ENCODE data around the gene AURKB. TPM values are rescaled to one million over a fixed set of nuclear protein-coding genes. Genes with fewer than 3 reads are reported as not detected.
A peak's percentile ranks its signal among the peaks of the same experiment; 100 is the strongest.

AURKB gene
- total and polyA plus RNA-seq, 2 of the 13 experiments (the other 11 are each of a cell fraction or from before 2014, with no cell fraction given): 29.5 to 75.3 TPM

DNA sequence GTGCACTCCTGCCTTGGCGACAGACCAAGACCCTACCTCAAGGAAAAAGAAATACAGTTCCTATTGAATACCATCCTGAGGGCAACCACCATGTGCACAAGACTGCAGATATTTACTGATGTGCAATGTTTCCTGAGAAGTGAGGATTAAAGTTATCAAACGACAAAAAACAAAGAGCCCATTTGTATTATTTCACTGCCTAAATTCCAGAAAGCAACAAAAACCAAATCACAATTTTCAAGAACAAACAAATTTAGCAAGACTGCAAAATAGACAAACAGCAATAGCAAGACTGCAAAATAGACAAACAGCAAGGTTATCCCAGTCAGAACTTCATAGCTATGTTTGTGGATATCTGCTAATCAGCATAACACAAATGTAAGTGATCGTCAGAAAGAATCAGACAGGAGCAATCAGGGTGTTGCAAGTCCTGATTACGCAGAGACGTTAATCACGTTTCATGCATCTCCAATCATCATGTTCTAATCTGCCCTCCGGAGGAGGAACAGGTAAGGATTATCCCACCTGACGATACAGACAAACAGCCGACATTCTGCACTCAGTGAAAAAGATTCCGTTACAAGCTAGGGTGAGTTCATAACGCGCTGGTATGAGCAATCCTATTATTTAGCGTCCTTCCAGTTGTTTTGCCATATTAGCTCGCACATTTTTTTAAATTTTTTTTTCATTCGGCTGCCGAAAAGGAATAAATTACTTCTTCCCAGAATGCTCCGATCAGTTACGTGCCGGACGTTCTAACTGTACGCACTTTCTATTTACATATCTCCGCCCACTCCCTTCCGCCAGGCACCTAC, 37.1 kb downstream of the AURKB start (continued):
- TF ChIP-seq KLF6 (CRISPR knock-in tag; IDR thresholded peaks at IDR 0.05): peak; percentile 95
- TF ChIP-seq, protein P1, sequence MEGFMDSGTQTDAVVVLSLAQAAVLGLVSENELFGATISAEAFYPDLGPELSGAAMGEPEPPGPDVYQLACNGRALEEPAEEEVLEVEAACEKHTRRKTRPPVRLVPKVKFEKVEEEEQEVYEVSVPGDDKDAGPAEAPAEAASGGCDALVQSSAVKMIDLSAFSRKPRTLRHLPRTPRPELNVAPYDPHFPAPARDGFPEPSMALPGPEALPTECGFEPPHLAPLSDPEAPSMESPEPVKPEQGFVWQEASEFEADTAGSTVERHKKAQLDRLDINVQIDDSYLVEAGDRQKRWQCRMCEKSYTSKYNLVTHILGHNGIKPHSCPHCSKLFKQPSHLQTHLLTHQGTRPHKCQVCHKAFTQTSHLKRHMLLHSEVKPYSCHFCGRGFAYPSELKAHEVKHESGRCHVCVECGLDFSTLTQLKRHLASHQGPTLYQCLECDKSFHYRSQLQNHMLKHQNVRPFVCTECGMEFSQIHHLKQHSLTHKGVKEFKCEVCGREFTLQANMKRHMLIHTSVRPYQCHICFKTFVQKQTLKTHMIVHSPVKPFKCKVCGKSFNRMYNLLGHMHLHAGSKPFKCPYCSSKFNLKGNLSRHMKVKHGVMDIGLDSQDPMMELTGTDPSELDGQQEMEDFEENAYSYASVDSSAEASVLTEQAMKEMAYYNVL (CRISPR knock-in tag; IDR thresholded peaks at IDR 0.05; ENCODE audit: borderline replicate concordance): peak; percentile 87; the same call in 1 of the 2 replicates
- TF ChIP-seq ZNF263 (CRISPR knock-in tag; IDR thresholded peaks at IDR 0.05): peak; percentile 42; the same call in 1 of the 2 replicates
- TF ChIP-seq, protein P2, sequence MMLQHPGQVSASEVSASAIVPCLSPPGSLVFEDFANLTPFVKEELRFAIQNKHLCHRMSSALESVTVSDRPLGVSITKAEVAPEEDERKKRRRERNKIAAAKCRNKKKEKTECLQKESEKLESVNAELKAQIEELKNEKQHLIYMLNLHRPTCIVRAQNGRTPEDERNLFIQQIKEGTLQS (CRISPR knock-in tag; IDR thresholded peaks at IDR 0.05): peak; percentile 84
- TF ChIP-seq, protein P3, sequence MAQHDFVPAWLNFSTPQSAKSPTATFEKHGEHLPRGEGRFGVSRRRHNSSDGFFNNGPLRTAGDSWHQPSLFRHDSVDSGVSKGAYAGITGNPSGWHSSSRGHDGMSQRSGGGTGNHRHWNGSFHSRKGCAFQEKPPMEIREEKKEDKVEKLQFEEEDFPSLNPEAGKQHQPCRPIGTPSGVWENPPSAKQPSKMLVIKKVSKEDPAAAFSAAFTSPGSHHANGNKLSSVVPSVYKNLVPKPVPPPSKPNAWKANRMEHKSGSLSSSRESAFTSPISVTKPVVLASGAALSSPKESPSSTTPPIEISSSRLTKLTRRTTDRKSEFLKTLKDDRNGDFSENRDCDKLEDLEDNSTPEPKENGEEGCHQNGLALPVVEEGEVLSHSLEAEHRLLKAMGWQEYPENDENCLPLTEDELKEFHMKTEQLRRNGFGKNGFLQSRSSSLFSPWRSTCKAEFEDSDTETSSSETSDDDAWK (CRISPR knock-in tag; IDR thresholded peaks at IDR 0.05): no peak
- peak; percentile 94; the same call in 1 of the 2 replicates for TF ChIP-seq FLYWCH1 (CRISPR knock-in tag; IDR thresholded peaks at IDR 0.05)
- TF ChIP-seq, protein P4, sequence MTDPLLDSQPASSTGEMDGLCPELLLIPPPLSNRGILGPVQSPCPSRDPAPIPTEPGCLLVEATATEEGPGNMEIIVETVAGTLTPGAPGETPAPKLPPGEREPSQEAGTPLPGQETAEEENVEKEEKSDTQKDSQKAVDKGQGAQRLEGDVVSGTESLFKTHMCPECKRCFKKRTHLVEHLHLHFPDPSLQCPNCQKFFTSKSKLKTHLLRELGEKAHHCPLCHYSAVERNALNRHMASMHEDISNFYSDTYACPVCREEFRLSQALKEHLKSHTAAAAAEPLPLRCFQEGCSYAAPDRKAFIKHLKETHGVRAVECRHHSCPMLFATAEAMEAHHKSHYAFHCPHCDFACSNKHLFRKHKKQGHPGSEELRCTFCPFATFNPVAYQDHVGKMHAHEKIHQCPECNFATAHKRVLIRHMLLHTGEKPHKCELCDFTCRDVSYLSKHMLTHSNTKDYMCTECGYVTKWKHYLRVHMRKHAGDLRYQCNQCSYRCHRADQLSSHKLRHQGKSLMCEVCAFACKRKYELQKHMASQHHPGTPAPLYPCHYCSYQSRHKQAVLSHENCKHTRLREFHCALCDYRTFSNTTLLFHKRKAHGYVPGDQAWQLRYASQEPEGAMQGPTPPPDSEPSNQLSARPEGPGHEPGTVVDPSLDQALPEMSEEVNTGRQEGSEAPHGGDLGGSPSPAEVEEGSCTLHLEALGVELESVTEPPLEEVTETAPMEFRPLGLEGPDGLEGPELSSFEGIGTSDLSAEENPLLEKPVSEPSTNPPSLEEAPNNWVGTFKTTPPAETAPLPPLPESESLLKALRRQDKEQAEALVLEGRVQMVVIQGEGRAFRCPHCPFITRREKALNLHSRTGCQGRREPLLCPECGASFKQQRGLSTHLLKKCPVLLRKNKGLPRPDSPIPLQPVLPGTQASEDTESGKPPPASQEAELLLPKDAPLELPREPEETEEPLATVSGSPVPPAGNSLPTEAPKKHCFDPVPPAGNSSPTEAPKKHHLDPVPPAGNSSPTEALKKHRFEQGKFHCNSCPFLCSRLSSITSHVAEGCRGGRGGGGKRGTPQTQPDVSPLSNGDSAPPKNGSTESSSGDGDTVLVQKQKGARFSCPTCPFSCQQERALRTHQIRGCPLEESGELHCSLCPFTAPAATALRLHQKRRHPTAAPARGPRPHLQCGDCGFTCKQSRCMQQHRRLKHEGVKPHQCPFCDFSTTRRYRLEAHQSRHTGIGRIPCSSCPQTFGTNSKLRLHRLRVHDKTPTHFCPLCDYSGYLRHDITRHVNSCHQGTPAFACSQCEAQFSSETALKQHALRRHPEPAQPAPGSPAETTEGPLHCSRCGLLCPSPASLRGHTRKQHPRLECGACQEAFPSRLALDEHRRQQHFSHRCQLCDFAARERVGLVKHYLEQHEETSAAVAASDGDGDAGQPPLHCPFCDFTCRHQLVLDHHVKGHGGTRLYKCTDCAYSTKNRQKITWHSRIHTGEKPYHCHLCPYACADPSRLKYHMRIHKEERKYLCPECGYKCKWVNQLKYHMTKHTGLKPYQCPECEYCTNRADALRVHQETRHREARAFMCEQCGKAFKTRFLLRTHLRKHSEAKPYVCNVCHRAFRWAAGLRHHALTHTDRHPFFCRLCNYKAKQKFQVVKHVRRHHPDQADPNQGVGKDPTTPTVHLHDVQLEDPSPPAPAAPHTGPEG (CRISPR knock-in tag; IDR thresholded peaks at IDR 0.05): peak; percentile 84
- TF ChIP-seq ZNF724P (CRISPR knock-in tag; IDR thresholded peaks at IDR 0.05; ENCODE audit: borderline replicate concordance): peak; percentile 86; the same call in 1 of the 2 replicates
- peak; percentile 92; the same call in 1 of the 2 replicates for TF ChIP-seq ZNF124 (CRISPR knock-in tag; IDR thresholded peaks at IDR 0.05)
- peak; percentile 80 for TF ChIP-seq ZBTB21 (CRISPR knock-in tag; IDR thresholded peaks at IDR 0.05)
- peak; percentile 87 for TF ChIP-seq GATAD2A (CRISPR knock-in tag; IDR thresholded peaks at IDR 0.05)
- no peak for TF ChIP-seq ZNF644 (CRISPR knock-in tag; IDR thresholded peaks at IDR 0.05; ENCODE audit: low read depth)
- peak; percentile 100 for TF ChIP-seq CBX1 (IDR thresholded peaks at IDR 0.05; ENCODE audit: low read depth)
- TF ChIP-seq, protein P5, sequence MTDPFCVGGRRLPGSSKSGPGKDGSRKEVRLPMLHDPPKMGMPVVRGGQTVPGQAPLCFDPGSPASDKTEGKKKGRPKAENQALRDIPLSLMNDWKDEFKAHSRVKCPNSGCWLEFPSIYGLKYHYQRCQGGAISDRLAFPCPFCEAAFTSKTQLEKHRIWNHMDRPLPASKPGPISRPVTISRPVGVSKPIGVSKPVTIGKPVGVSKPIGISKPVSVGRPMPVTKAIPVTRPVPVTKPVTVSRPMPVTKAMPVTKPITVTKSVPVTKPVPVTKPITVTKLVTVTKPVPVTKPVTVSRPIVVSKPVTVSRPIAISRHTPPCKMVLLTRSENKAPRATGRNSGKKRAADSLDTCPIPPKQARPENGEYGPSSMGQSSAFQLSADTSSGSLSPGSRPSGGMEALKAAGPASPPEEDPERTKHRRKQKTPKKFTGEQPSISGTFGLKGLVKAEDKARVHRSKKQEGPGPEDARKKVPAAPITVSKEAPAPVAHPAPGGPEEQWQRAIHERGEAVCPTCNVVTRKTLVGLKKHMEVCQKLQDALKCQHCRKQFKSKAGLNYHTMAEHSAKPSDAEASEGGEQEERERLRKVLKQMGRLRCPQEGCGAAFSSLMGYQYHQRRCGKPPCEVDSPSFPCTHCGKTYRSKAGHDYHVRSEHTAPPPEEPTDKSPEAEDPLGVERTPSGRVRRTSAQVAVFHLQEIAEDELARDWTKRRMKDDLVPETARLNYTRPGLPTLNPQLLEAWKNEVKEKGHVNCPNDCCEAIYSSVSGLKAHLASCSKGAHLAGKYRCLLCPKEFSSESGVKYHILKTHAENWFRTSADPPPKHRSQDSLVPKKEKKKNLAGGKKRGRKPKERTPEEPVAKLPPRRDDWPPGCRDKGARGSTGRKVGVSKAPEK (CRISPR knock-in tag; IDR thresholded peaks at IDR 0.05; ENCODE audit: borderline replicate concordance): peak; percentile 92
- peak; percentile 91; the same call in 1 of the 2 replicates for TF ChIP-seq ZBTB1 (CRISPR knock-in tag; IDR thresholded peaks at IDR 0.05; ENCODE audit: borderline replicate concordance)
- no peak for TF ChIP-seq NFE2L1 (CRISPR knock-in tag; IDR thresholded peaks at IDR 0.05; ENCODE audit: borderline replicate concordance)

All from HepG2 (cell line).